IPS-18a (cell line): ENCODE data around the gene CETP.

ENCODE experiments used
- H3K27ac ChIP-seq: one replicate; pipeline ENCODE4 v1.5.1; 2013; ENCODE audit warnings: low read length
- H3K27me3 ChIP-seq: one replicate; pipeline ENCODE4 v1.6.1; 2013; ENCODE audit warnings: mild to moderate bottlenecking, low read length; ENCODE audit not compliant: control insufficient read depth, insufficient read depth
- H3K36me3 ChIP-seq: one replicate; pipeline ENCODE4 v1.6.1; 2013; ENCODE audit warnings: low read depth, low read length; ENCODE audit not compliant: control insufficient read depth
- H3K4me1 ChIP-seq: one replicate; pipeline ENCODE4 v1.6.1; 2013; ENCODE audit warnings: low read depth, low read length; ENCODE audit not compliant: control insufficient read depth
- H3K4me3 ChIP-seq: one replicate; pipeline ENCODE4 v1.5.1; 2013; ENCODE audit warnings: low read length
- H3K9ac ChIP-seq: one replicate; pipeline ENCODE4 v1.6.1; 2013; ENCODE audit warnings: mild to moderate bottlenecking, low read length, moderate library complexity
- H3K9me3 ChIP-seq: one replicate; pipeline ENCODE4 v1.6.1; 2013; ENCODE audit warnings: low read depth, low read length; ENCODE audit not compliant: control insufficient read depth

Gene CETP

DNA sequence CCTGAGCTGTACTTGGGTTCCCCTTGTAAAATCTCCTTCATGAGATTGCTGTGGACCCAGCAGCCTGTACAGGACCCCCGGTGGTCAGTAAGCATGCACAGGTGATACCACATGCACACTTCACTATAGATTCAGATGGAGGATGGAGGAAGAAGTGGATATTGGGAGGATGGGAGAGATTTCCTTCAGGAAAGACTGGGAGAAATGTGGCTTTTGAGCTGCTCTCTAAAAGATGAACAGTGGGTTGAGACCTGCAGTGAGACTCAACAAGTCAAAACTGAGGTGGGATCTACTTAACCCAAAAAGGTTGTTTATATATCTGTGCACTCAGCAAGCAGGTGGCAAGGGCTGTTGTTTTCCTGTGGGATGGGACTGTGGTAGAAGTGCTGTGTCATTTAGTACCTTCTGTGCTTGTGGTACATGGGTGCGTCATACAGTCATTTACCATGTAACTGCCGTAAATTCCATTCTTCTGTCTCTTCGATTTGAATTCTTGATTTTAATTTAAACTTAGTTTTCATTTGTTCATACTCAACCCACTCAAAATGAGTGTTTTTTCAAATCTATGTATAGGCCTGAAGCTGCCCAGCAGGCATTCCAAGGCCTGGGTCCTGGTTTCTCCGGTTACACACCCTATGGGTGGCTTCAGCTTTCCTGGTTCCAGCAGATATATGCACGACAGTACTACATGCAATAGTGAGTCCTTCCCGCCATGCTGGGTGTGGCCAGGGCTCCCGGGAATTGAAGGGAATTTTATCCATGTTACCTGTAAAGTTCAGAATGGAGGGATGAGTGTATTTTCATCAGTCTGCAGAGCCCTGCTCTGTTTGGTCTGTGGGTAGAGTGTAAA, 22.9 kb upstream of the CETP start:
- H3K9me3 ChIP-seq: no peaks in the 10 kb centered on the region
- no peak overlapping the region for H3K4me3 ChIP-seq
- H3K36me3 ChIP-seq: peaks cover 84% of the 10 kb centered on the region
- no peak overlapping the region for H3K9ac ChIP-seq
- no peaks in the 10 kb centered on the region for H3K27me3 ChIP-seq
- H3K4me1 ChIP-seq: peaks cover under 1% of the 10 kb centered on the region
- no peak overlapping the region for H3K27ac ChIP-seq

DNA sequence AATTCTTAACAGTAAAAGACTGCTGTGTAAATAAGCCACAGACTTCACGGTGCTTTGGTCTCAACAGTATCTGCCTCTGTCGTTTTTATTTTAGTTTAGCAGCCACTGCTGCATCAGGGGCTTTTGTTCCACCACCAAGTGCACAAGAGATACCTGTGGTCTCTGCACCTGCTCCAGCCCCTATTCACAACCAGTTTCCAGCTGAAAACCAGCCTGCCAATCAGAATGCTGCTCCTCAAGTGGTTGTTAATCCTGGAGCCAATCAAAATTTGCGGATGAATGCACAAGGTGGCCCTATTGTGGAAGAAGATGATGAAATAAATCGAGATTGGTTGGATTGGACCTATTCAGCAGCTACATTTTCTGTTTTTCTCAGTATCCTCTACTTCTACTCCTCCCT, 21.9 kb upstream of the CETP start:
- H3K9me3 ChIP-seq: no peaks in the 10 kb centered on the region
- H3K36me3 ChIP-seq: peaks cover 91% of the 10 kb centered on the region
- H3K4me1 ChIP-seq: no peaks in the 10 kb centered on the region
- no peak overlapping the region for H3K4me3 ChIP-seq
- no peaks in the 10 kb centered on the region for H3K27me3 ChIP-seq
- no peak overlapping the region for H3K27ac ChIP-seq
- no peak overlapping the region for H3K9ac ChIP-seq

DNA sequence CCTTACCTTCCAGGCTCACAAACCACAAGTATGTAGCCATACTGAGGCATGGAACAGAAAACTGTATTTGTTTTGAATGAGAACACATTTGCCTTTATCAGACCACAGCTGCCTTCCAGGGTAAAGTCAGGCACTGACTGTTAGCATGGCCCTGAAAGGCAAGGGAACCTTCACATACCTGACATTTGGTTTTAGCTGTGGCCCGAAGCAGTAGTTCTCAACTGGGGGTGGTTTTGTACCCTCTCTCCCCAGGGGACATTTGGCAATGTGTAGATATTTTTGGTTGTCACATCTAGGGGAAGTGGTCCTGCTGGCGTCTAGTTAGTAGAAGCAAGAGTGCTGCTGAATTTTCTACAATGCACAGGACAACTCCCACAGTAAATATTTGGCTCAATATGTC, 20.7 kb upstream of the CETP start:
- H3K27me3 ChIP-seq: no peaks in the 10 kb centered on the region
- peaks cover 88% of the 10 kb centered on the region for H3K36me3 ChIP-seq
- H3K9ac ChIP-seq: no peak overlapping the region
- no peaks in the 10 kb centered on the region for H3K9me3 ChIP-seq
- H3K27ac ChIP-seq: no peak overlapping the region
- no peaks in the 10 kb centered on the region for H3K4me1 ChIP-seq
- H3K4me3 ChIP-seq: no peak overlapping the region

DNA sequence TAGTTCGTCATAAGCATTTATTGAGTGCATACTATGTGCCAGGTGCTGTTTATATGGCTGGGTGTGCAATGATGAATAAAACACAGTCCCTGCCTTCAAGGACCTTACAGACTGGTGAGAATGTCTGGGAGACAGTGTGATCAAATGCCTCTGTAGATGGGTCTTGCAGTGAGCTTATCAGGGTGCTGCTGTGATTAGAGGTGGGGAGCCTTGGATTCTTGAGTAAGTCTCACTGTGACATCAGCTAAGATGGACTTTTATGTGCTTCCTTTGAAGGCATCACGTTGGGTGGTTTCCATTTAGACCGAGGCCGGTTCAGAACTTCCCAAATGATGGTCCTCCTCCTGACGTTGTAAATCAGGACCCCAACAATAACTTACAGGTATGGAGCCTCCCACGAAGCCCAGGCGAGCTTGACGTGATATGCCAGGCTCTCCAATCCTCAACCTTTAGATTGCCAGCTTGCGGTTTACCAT, 19.9 kb upstream of the CETP start:
- no peaks in the 10 kb centered on the region for H3K9me3 ChIP-seq
- H3K27ac ChIP-seq: no peak overlapping the region
- H3K9ac ChIP-seq: no peak overlapping the region
- no peak overlapping the region for H3K4me3 ChIP-seq
- peaks cover 80% of the 10 kb centered on the region for H3K36me3 ChIP-seq
- no peaks in the 10 kb centered on the region for H3K27me3 ChIP-seq
- H3K4me1 ChIP-seq: no peaks in the 10 kb centered on the region

DNA sequence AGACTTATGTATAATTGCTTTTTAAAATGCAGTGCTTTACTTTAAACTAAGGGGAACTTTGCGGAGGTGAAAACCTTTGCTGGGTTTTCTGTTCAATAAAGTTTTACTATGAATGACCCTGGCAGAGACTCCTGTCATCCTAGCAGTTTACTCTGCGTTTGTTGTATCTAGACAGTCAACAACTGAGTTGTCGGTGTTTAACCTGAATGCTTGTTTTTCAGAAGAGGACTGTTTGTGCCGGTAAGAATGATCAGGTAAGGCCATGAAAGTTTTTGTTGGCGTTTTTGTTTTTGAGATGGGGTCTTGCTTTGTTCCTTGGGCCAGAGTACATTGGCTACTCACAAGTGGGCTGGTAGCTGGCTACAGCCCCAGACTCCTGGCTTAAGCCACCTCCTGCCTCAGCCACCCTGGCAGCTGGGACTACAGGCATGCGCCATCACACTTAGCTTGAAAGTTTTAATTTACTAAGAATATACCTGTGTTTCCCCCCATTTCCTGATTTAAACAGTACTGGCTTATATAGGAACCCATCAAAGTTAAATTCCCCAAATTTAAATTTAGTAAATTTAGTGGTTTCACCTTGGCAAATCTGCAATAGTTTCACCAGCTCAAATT, 17.9 kb upstream of the CETP start:
- H3K27me3 ChIP-seq: no peaks in the 10 kb centered on the region
- H3K4me1 ChIP-seq: no peaks in the 10 kb centered on the region
- H3K9me3 ChIP-seq: no peaks in the 10 kb centered on the region
- H3K4me3 ChIP-seq: no peak overlapping the region
- H3K36me3 ChIP-seq: peaks cover 60% of the 10 kb centered on the region
- no peak overlapping the region for H3K9ac ChIP-seq
- H3K27ac ChIP-seq: no peak overlapping the region

DNA sequence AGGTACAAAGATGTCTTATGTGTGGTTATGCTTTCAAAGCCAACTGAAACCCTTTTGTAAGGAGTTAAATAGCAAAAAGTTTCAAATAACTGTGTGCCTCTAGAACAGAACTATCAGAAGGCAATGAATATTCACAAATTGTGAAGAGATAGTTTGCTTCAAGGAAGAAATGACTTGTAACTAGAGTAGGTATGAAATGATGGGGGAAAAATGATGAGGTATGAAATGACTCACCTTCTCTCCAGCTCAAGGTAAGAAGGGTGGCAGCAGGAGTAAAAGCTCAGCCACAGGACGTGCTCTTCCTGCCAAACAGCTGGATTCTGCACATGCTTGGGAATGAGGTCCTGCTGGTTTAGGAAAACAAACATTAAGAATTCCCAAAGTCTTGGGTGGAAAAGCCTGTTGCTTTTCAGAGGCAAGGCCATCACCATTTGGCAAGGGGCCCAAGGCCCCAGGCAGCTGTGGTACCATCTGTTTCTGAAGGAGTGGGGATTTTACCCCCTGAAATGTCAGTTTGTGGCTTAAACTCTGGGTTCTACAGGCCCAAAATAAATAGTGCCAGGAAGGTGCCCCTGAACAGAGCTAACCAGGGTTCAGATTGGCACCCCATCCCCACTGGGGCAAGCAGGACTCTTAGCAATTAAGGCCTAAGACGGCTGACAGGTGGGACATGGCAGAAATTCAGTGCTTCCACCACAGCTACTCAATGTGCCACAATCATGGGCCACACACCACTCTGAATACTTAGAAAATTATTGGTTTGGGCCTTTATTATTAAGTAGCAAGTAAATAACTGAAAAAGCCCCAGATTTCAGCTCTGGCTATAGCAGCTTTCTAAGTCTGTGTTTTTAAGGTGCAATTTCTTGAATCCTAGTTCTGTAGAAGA, 16.6 kb upstream of the CETP start:
- Histone ChIP-seq H3K36me3 (peaks cover 47% of the 10 kb centered on the region), H3K9ac (no peak overlapping the region), H3K9me3 (no peaks in the 10 kb centered on the region), H3K27ac (no peak overlapping the region), H3K27me3 (no peaks in the 10 kb centered on the region), H3K4me1 (no peaks in the 10 kb centered on the region), H3K4me3 (no peak overlapping the region)

DNA sequence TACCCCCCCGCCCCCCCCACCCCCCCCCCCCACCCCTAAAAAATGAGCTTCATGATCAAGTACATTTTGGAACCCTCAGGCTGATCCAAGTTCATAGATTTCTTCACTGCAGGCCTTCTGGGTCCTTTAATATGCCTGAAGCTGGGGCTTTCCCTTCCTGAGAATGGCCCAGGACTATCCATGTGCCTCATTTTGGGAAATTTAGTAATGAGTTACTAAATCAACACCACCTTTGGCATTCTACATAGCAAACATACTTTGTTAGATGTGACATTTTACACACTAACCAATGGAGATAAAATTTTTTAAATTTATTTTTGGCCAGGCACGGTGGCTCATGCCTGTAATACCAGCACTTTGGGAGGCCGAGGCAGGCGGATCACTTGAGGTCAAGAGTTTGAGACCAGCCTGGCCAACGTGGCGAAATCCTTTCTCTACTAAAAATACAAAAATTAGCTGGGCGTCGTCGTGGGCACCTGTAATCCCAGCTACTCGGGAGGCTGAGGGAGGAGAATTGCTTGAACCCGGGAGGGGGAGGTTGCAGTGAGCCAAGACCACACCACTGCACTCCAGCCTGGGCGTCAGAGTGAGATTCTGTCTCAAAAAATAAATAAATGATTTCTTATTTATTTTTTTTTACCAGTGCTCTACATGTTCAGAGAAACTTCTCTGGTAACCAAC, 15.8 kb upstream of the CETP start:
- Histone ChIP-seq H3K4me3 (no peak overlapping the region), H3K9ac (no peak overlapping the region), H3K27me3 (no peaks in the 10 kb centered on the region), H3K4me1 (no peaks in the 10 kb centered on the region), H3K27ac (no peak overlapping the region), H3K9me3 (no peaks in the 10 kb centered on the region), H3K36me3 (peaks cover 41% of the 10 kb centered on the region)

DNA sequence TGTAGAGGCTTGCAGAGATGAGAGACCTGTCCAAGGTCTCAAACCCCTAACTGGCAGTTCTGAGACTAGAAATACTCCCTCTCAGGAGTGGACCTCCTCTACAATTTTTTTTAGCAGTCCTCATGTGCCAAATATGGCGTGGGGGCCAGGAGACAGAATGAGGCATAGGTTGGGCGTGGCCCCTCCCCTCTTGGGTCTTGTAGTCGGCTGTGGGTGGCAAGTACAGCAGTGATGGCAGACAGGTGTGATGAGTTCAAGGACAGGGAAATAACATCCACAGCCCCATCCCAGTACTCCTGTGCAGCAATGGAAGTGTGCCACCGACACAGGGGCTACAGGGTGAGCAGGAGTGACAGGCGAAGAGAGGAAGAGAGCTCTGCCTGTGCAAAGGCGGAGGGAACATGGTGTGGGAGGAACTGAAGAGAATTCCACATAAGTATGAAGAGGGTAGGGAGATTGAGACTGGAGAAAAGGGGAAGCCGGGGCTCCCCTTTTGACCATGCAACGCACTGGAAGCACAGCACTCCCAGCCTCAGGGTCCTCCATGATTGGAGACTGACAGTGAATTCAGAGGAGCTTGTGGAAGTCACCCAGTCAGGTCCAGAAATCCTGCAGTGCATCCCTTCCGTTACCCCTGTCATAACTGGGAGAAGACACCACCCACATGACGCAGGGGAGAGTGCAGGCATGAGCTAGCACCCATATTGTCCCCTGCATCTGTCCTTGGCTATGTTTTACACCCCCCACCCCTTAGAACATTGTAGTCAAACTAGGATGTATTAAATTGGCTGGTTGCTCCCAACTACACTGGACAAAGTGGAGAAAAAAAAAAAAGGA, 14.8 kb upstream of the CETP start:
- Histone ChIP-seq H3K4me3 (no peak overlapping the region), H3K27ac (no peak overlapping the region), H3K27me3 (no peaks in the 10 kb centered on the region), H3K4me1 (no peaks in the 10 kb centered on the region), H3K36me3 (peaks cover 33% of the 10 kb centered on the region), H3K9me3 (no peaks in the 10 kb centered on the region), H3K9ac (no peak overlapping the region)

DNA sequence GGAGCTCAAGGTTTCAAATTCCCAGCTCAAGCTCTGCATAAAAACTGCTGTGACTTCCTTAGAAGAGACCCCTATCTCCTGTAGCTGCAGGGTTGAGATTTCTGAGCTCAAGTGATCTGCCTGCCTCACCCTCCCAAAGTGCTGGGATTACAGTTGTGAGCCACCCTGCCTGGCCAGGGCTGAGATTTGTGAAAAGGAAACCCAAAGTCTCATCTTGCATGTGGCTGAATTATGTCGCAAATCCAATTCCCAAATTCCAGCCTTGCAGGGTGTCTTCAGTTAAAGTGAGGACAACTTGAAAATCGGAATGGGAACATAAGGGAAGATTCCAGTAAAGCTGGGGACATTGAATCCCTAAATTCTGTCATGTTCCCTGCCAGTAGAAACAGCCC, 14.2 kb upstream of the CETP start:
- Histone ChIP-seq H3K4me3 (no peak overlapping the region), H3K4me1 (no peaks in the 10 kb centered on the region), H3K27ac (no peak overlapping the region), H3K27me3 (no peaks in the 10 kb centered on the region), H3K9ac (no peak overlapping the region), H3K36me3 (peaks cover 27% of the 10 kb centered on the region), H3K9me3 (no peaks in the 10 kb centered on the region)

DNA sequence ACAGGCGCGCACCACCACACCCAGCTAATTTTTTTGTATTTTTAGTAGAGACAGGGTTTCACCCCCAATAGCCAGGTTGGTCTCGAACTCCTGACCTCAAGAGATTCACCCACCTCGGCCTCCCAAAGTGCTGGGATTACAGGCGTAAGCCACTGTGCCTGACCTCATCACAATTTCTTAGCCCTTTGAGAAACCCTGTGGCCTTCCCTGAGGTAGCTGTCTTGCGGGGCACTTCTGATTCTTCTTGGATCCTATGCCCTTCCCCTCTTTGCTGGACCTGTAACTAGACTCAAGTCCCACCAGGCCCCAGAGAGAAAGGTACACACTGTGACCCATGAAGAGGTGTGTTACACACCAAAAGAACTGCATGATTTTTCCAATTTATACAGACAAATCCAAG, 13.5 kb upstream of the CETP start:
- Histone ChIP-seq H3K9me3 (no peaks in the 10 kb centered on the region), H3K27me3 (no peaks in the 10 kb centered on the region), H3K27ac (no peak overlapping the region), H3K4me3 (no peak overlapping the region), H3K36me3 (peaks cover 21% of the 10 kb centered on the region), H3K4me1 (no peaks in the 10 kb centered on the region), H3K9ac (no peak overlapping the region)
